Superior temporal gyrus (tissue), 1 donor: ENCODE measurements around the gene NINL.
"Not testable (repeated sequence)": the region's sequence is repeated elsewhere in the genome, so short reads cannot be mapped to it uniquely, and the experiment has no call there.

Source experiments
- DNase-seq: peaks from one replicate; pipeline ENCODE4 v3.0.0-alpha.2; 2016; ENCODE audit errors: extremely low spot score

The NINL gene

GRCh38 chr20:25592135-25592852 lies 7.0 kb upstream of the NINL start:
- DNase-seq, result no peak

GRCh38 chr20:25590778-25591177 lies 5.4 kb upstream of the NINL start:
- DNase-seq, result not testable (repeated sequence)

DNA sequence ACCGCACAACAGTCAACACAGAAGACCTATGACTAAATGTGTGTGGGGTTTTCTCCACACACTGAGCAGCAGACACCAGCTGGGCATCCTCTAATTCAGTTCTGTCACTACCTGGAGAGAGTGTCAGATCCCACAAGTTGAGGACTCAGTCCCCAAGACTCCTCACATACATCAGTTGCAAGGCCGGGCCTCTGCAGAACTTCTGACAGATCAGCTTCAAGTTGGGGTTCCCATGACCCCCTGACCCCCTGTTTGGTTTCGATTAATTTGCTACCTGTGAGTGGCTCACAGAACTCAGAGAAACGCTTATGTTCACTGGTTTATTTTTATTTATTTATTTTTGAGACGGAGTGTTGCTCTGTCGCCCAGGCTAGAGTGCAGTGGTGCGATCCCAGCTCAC lies 3.2 kb upstream of the NINL start:
- DNase-seq, result no peak

- no peak for DNase-seq
Observed at GRCh38 chr20:25587536-25587935, 2.2 kb upstream of the NINL start.

- no peak for DNase-seq
Observed at GRCh38 chr20:25586877-25587276, 1.5 kb upstream of the NINL start.

GRCh38 chr20:25583607-25584006 lies 1.7 kb downstream of the NINL start:
- DNase-seq, result not testable (repeated sequence)

- no peak for DNase-seq
Observed at GRCh38 chr20:25580711-25581110, 4.6 kb downstream of the NINL start.

GRCh38 chr20:25579081-25579770 lies 6.1 kb downstream of the NINL start:
- DNase-seq, result no peak

DNA sequence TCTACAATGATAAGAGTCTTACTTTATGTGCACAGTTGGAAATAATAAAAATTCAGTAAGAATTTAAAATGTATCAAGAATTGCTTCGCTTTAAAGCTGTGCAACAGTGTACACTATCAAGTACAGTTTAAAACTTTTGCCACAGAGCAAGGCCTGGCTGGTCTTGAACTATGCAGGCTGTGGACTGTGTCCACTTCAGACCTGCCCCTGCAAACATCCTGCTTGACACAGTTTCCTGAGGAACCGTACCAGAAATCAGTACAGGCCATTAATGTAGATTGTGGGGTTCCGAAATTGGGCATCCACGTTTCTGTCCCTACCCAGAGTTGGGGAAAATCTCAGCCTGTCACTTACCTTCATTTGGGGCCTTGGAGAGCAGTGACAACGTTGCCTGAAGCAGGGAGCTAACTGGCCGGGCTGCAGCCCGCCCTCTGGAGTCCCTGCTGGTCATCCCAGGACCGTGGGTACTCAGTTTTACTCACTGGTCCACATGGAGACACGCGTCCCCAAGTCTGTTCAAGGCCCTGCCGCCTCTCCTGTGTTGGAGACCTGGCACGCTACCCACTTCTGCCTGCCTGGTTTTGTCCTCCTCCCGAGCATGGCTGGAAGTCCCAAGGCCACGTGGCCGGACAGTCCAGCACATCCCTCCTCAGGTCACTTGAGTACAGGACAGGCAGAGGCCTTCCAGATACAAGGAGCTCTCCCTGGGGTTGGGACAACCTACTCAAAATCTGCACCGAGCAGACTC lies 8.4 kb downstream of the NINL start:
- DNase-seq, result no peak

- DNase-seq, result no peak
Observed at GRCh38 chr20:25574411-25574810, 10.9 kb downstream of the NINL start.

DNA sequence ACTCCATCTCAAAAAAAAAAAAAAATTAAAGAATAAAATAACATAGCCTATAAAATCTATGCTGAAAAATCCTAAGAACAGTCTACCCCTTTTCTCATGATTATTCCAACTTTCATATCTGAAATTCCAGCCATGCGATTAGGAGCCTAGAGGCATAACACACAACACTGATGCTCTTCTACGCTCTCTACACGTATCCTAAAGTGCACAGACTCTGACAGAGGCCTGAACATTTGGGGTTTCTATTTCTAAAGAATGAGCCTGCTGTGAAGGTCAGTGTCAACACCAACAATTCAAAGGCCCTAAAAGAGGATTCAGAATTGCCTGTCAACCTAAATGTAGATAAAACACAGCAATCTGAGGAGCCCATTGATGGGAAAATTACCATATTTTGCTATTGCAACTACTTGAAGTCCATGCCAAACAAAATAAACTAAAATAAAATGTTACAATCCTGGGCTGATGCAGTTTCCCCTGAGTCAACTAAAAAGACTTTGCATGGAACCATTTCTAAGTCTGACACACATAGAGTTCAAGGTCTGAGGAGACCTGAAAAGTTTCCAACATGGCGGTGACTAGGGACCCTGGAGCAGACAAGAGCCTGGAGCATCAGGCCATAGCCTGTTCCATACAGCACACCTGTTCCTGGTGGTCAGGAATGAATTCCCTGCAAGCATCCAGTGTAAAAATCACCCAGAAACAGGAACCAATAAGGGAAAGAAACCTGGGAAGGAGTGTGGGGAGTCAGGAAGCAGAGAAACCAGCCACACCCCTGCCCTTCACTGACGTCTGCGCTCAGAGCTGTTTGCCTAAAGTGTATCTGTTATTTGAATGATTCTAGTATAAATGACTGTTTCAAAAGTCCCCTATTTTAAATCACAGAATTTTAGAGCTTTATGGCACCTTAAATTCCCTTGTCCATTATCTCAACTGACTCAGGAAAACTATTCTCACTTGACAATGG lies 11.8 kb downstream of the NINL start:
- no peak for DNase-seq

- DNase-seq, result no peak
Observed at GRCh38 chr20:25571817-25572216, 13.5 kb downstream of the NINL start.

DNA sequence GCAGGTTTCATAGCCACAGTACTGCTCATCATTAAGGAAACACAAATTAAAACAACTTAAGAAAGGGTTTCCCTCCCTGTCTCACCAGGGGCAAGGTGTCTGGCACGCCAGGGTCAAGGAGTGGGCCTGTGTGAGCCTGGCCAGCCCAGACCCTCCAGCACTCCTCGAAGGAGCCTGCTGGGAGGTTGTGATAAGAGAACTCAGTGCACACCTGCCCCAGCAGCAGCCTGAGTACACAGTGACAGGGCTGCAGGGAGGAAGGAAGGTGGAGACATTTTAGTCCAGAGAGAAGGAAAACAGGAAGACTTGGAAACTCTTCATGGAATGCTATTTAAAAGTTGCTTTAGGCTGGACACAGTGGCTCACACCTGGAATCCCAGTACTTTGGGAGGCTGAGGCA lies 14.1 kb downstream of the NINL start:
- no peak for DNase-seq

GRCh38 chr20:25570148-25570530 lies 15.2 kb downstream of the NINL start:
- DNase-seq, result no peak

DNA sequence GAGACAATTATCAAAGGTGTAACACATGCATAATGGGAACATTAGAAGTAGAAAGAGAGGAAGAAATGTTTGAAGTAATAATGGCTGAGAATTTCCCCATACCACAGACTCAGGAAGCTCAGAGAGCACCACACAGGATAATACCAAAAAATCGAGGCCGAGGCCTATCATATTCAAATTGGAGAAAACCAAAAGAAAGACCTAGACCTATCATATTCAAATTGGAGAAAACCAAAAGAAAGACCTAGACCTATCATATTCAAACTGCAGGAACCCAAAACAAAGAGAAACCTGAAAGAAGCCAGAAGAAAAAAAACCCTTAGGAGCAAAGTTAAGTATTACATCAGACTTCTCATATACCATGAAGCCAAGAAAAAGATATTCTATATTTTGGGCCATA lies 18.0 kb downstream of the NINL start:
- no peak for DNase-seq

DNA sequence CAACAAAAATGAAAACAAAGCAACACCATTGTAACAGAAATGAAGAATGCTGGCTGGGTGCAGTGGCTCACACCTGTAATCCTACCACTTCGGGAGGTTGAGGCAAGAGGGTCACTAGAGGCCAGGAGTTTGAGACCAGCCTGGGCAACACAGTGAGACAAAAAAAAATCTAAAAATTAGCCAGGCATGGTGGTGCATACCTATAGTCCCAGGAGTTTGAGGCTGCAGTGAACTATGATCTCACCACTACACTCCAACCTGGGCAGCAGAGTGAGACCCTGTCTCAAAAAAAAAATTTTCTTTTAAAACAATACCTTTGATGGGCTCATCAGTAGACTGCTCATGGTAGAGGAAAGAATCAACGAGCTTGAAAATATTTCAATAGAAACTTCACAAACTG lies 18.5 kb downstream of the NINL start:
- no peak for DNase-seq

GRCh38 chr20:25565578-25566157 lies 19.7 kb downstream of the NINL start:
- DNase-seq, result no peak

DNA sequence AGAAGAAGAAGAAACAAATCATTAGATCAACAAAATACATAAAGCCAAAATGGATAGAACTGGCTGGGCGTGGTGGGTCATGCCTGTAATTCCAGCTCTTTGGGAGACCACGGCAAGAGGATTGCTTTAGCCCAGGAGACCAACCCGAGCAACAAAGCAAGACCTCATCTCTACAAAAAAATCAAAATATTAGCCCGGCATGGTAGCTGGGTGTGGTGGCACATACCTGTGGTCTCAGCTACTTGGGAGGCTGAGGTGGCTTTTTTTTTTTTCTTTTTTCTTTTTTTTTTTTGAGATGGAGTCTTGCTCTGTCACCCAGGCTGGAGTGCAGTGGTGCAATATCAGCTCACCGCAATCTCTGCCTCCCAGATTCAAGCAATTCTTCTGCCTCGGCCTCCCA lies 21.5 kb downstream of the NINL start:
- no peak for DNase-seq

DNA sequence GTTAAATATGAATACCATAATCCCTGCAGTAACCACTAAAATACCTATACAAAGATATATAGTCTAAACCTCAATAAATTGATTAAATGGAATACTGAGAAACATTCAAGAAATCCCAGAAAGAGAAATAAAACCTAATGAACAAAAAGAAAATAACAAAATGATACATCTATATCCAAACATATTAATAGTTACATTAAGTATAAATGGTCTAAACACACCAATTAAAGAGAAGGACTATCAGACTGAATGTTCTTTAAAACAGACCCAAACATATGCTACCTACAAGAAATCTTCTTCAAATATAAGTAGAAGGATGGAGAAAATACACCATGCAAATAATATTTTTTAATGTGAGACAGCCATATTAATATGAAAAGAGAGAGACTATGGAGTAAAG lies 22.0 kb downstream of the NINL start:
- no peak for DNase-seq

DNA sequence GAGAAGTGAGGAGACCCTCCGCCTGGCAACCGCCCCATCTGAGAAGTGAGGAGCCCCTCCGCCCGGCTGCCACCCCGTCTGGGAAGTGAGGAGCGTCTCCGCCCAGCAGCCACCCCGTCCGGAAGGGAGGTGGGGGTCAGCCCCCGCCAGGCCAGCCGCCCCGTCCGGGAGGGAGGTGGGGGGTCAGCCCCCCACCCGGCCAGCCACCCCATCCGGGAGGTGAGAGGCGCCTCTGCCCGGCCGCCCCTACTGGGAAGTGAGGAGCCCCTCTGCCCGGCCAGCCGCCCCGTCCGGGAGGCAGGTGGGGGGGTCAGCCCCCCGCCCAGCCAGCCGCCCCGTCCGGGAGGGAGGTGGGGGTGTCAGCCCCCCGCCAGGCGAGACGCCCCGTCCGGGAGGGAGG lies 23.6 kb downstream of the NINL start:
- DNase-seq, result not testable (repeated sequence)

- DNase-seq, result no peak
Observed at GRCh38 chr20:25553819-25554296, 31.5 kb downstream of the NINL start.
